ENCODE measurements around the gene NEUROD2. TPM values are rescaled to one million over a fixed set of nuclear protein-coding genes. Genes with fewer than 3 reads are reported as not detected.
"Not testable (repeated sequence)": the region's sequence is repeated elsewhere in the genome, so short reads cannot be mapped to it uniquely, and the experiment has no call there.

Gene NEUROD2
- total RNA-seq, 1 experiment from 2014 or later = not detected

- BruUV-seq (replicated peaks) = no TSS peak
- no peak overlapping the region for H3K27ac Mint-ChIP-seq (ENCODE audit: low read depth, unreplicated experiment)
- no peaks in the 10 kb centered on the region for H3K36me3 Mint-ChIP-seq (ENCODE audit: insufficient read depth, unreplicated experiment)
- TF ChIP-seq CTCF (IDR thresholded peaks at IDR 0.05; ENCODE audit: unreplicated experiment) = no peak
- no peak overlapping the region for H3K4me3 Mint-ChIP-seq (ENCODE audit: unreplicated experiment)
- DNase-seq (ENCODE audit: unreplicated experiment) = no peak
- H3K27me3 Mint-ChIP-seq (ENCODE audit: insufficient read depth, unreplicated experiment) = peaks cover 85% of the 10 kb centered on the region
- CTCF ChIA-PET = no interaction called here
- H3K4me1 Mint-ChIP-seq (ENCODE audit: insufficient read depth, unreplicated experiment) = no peaks in the 10 kb centered on the region
- peaks cover 7% of the 10 kb centered on the region for H3K9me3 Mint-ChIP-seq (ENCODE audit: unreplicated experiment)
- intact Hi-C loops (cut with micrococcal nuclease) = no loop called here
- POLR2A ChIA-PET = no interaction called here
Observed at GRCh38 chr17:39595294-39595693, 12.4 kb downstream of the NEUROD2 start.

DNA sequence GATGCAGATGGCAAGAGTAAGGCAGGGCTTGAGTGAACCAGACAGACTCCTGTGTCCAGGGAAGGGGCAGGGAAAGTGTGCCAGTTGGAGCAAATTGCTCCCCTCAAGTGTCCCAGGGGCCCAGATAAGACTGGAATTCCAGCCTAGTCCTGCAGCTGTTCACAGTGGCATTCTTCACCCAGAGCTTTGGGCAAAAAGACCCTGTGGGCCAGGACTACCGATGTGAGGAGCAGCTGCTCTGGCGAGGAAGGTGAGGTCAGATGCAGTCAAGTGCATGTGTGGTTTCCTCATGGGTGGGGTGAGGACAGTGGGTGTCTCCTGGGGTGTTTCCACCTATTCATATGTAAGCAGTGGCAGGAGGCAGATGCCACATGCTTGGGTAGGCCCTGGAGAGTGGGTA lies 14.3 kb downstream of the NEUROD2 start:
- Mint-ChIP-seq H3K4me1 (ENCODE audit: insufficient read depth, unreplicated experiment) (no peaks in the 10 kb centered on the region), H3K27me3 (ENCODE audit: insufficient read depth, unreplicated experiment) (peaks cover 76% of the 10 kb centered on the region), H3K36me3 (ENCODE audit: insufficient read depth, unreplicated experiment) (no peaks in the 10 kb centered on the region), H3K27ac (ENCODE audit: low read depth, unreplicated experiment) (no peak overlapping the region), H3K9me3 (ENCODE audit: unreplicated experiment) (peaks cover 7% of the 10 kb centered on the region), H3K4me3 (ENCODE audit: unreplicated experiment) (no peak overlapping the region)
- BruUV-seq (replicated peaks) = no TSS peak
- ChIA-PET CTCF (interaction anchor here (0.6 to 0.7 kb wide), 3 partner anchors 15 to 232 kb away, joined by 3 to 5 read pairs (median 3); partner anchors contain the start of gene NEUROD2), POLR2A (no interaction called here)
- no peak for TF ChIP-seq CTCF (IDR thresholded peaks at IDR 0.05; ENCODE audit: unreplicated experiment)
- DNase-seq (ENCODE audit: unreplicated experiment) = no peak
- intact Hi-C loops (cut with micrococcal nuclease) = no loop called here

DNA sequence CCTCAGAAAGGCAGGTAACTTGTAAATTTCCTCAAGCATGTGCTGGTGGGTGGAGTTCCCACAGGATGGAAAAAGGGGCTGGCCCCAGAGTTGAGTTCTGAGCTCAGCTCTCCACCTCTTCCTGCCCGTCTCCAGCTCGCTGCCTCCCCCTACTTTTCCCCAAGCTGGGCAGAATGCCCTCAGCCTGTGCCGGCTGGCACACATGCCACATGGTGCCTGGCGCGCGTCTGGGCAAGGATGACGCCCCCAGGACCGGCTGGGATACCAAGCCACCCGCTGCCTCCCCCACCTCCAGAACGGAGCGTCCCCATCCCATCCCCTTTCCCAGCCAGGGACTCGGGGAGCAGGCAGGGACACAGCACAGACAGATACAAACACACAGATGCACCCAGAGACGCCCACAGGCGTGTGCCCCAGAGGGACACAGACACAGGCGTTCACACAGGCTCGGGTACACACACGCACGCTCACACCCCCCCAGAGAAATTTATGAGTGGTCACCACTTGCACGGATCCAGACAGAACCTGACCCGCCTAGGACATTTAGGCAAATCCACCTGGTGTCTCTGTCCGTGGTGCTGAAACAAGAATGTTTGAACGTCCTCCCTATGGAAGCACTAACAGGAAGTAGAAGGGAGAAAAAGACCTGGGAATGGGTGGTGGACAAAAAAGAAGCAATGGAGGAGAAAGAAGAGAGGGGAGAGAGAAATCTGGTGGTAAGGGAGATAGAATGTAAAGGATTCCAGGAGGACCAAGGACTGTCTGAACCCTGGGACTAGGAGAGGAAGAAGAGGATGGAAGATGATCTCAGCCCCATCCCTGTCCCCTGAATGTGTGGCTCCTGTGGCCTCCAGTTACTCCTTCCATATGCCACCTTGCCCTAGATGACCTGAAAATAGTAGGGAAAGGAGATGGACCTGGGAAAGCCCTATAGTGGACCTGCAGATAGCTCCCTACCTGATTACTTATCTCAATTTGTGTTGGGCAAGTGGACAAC lies 15.5 kb downstream of the NEUROD2 start:
- H3K4me1 Mint-ChIP-seq (ENCODE audit: insufficient read depth, unreplicated experiment) = no peaks in the 10 kb centered on the region
- DNase-seq (ENCODE audit: unreplicated experiment) = peak; percentile 75
- ChIA-PET POLR2A (no interaction called here), CTCF (interaction anchor here (0.6 kb wide), 2 partner anchors 29 to 994 kb away, joined by 3 read pairs; no protein-coding TSS in a partner anchor)
- BruUV-seq (replicated peaks) = no TSS peak
- no peak overlapping the region for H3K4me3 Mint-ChIP-seq (ENCODE audit: unreplicated experiment)
- no peak for TF ChIP-seq CTCF (IDR thresholded peaks at IDR 0.05; ENCODE audit: unreplicated experiment)
- peaks cover 7% of the 10 kb centered on the region for H3K9me3 Mint-ChIP-seq (ENCODE audit: unreplicated experiment)
- no peaks in the 10 kb centered on the region for H3K36me3 Mint-ChIP-seq (ENCODE audit: insufficient read depth, unreplicated experiment)
- peaks cover 76% of the 10 kb centered on the region for H3K27me3 Mint-ChIP-seq (ENCODE audit: insufficient read depth, unreplicated experiment)
- no peak overlapping the region for H3K27ac Mint-ChIP-seq (ENCODE audit: low read depth, unreplicated experiment)
- intact Hi-C loops (cut with micrococcal nuclease) = no loop called here

- POLR2A ChIA-PET = interaction anchor here (1.0 kb wide), 1 partner anchor 23 kb away, joined by 3 read pairs; no protein-coding TSS in a partner anchor
- H3K36me3 Mint-ChIP-seq (ENCODE audit: insufficient read depth, unreplicated experiment); H3K9me3 Mint-ChIP-seq (ENCODE audit: unreplicated experiment); CTCF ChIA-PET; DNase-seq (ENCODE audit: unreplicated experiment); BruUV-seq (replicated peaks); intact Hi-C loops (cut with micrococcal nuclease); H3K4me1 Mint-ChIP-seq (ENCODE audit: insufficient read depth, unreplicated experiment); H3K4me3 Mint-ChIP-seq (ENCODE audit: unreplicated experiment); H3K27ac Mint-ChIP-seq (ENCODE audit: low read depth, unreplicated experiment): not testable (repeated sequence)
- peaks cover 63% of the 10 kb centered on the region for H3K27me3 Mint-ChIP-seq (ENCODE audit: insufficient read depth, unreplicated experiment)
Observed at GRCh38 chr17:39590180-39590579, 17.5 kb downstream of the NEUROD2 start.

Data from MCF 10A (cell line).